ENCODE results near the gene TIAM2. TPM values are rescaled to one million over a fixed set of nuclear protein-coding genes. Genes with fewer than 3 reads are reported as not detected.

The TIAM2 gene
- total and polyA plus RNA-seq, 2 experiments from 2014 or later, result 5.5 to 16.9 TPM

DNA sequence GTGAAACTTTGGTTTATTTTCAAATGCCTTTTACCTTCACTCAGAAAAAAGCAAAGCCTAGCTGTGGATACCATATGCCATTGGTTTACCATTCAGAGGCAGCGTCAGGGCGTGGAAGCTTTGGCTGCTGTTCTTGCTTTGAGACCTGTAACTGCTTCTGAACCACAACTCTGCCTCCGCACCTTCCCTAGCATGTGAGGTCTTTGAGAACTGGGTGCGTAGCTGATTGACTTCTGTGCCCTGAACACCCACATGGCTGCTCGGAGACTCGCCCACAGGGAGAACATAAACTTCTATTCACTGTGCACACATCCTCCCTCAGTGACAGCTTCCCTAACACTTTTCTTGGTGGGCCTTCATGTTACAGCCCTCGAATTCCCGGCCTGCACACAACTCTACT lies 257.5 kb downstream of the TIAM2 start:
- H3K9me2 ChIP-seq (replicated peaks; ENCODE audit: insufficient read depth), result no peaks in the 10 kb centered on the region
- H3K4me3 ChIP-seq, result no peak overlapping the region
- peaks cover 3% of the 10 kb centered on the region for H3K36me3 ChIP-seq (replicated peaks; ENCODE audit: insufficient read depth, low read depth)
- no peaks in the 10 kb centered on the region for H3K79me2 ChIP-seq
- peaks cover 7% of the 10 kb centered on the region for H3K4me1 ChIP-seq (ENCODE audit: insufficient read depth)
- no peaks in the 10 kb centered on the region for H3K27me3 ChIP-seq
- no peak overlapping the region for H2AFZ ChIP-seq
- no peaks in the 10 kb centered on the region for H3K9me3 ChIP-seq (ENCODE audit: low read depth)
- H3K4me2 ChIP-seq, result no peak overlapping the region
- WGBS (ENCODE audit: low lambda C conversion rate, missing lambda C conversion rate), result 97% methylated on average over 8 of the region's 8 CpGs
- peak overlapping the region; percentile 62 for H3K27ac ChIP-seq
- H4K20me1 ChIP-seq (ENCODE audit: insufficient read depth, poor library complexity, severe bottlenecking), result no peaks in the 10 kb centered on the region
- DNase-seq (ENCODE audit: low spot score), result no peak
- TF ChIP-seq EZH2 (IDR thresholded peaks at IDR 0.05; ENCODE audit: borderline replicate concordance) (no peak), EZH2phosphoT487 (IDR thresholded peaks at IDR 0.05; ENCODE audit: low read depth, severe bottlenecking, unreplicated experiment) (no peak)
- TF ChIP-seq, protein P1, sequence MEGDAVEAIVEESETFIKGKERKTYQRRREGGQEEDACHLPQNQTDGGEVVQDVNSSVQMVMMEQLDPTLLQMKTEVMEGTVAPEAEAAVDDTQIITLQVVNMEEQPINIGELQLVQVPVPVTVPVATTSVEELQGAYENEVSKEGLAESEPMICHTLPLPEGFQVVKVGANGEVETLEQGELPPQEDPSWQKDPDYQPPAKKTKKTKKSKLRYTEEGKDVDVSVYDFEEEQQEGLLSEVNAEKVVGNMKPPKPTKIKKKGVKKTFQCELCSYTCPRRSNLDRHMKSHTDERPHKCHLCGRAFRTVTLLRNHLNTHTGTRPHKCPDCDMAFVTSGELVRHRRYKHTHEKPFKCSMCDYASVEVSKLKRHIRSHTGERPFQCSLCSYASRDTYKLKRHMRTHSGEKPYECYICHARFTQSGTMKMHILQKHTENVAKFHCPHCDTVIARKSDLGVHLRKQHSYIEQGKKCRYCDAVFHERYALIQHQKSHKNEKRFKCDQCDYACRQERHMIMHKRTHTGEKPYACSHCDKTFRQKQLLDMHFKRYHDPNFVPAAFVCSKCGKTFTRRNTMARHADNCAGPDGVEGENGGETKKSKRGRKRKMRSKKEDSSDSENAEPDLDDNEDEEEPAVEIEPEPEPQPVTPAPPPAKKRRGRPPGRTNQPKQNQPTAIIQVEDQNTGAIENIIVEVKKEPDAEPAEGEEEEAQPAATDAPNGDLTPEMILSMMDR (IDR thresholded peaks at IDR 0.05; ENCODE audit: poor library complexity), result no peak

DNA sequence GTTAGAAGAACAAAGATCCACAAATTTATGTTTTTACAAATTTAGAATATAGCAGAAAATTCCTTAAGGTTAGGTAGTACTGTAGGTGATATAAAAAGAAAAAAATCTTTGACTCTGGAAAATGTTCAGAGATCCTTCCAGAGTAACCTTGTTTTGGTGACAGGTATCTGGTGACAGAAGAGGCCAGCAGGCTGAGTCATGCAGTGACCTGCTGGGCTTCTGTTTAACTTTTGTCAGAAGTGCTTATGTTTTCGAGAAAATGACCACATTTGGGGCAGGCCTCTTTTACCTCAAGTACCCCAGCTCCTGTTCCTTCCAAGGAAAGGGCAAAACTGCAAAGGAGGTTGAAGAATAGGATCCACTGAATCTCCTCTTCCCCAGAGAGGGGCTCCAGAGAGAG lies 258.2 kb downstream of the TIAM2 start:
- Histone ChIP-seq H3K36me3 (replicated peaks; ENCODE audit: insufficient read depth, low read depth) (peaks cover 3% of the 10 kb centered on the region), H3K27ac (peak overlapping the region; percentile 62)
- 11% methylated on average over 1 of the region's 1 CpG for WGBS (ENCODE audit: low lambda C conversion rate, missing lambda C conversion rate)

DNA sequence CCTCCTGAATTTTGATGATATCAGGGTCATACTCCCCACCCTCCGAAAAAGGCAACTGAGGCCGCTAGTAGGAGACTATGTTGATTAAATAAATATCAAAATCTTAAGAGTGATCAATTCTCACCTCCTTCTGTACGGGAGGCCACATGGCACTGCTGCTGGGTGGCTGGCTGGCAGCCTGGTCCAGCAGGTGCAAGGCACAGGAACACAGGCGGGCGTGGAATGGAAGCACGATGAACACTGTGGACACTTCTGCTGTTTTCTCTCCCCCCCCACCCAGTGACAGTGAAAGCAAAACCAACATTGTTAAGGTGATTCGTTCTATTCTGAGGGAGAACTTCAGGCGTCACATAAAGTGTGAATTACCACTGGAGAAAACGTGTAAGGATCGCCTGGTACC lies 259.0 kb downstream of the TIAM2 start:
- Histone ChIP-seq H3K36me3 (replicated peaks; ENCODE audit: insufficient read depth, low read depth) (peaks cover 3% of the 10 kb centered on the region), H3K79me2 (no peaks in the 10 kb centered on the region), H3K9me3 (ENCODE audit: low read depth) (no peaks in the 10 kb centered on the region), H3K4me2 (no peak overlapping the region), H3K4me3 (no peak overlapping the region), H4K20me1 (ENCODE audit: insufficient read depth, poor library complexity, severe bottlenecking) (no peaks in the 10 kb centered on the region), H3K27ac (peak overlapping the region; percentile 62), H2AFZ (no peak overlapping the region), H3K4me1 (ENCODE audit: insufficient read depth) (no peaks in the 10 kb centered on the region), H3K9me2 (replicated peaks; ENCODE audit: insufficient read depth) (no peaks in the 10 kb centered on the region), H3K27me3 (no peaks in the 10 kb centered on the region)
- DNase-seq (ENCODE audit: low spot score), result no peak
- WGBS (ENCODE audit: low lambda C conversion rate, missing lambda C conversion rate), result 93% methylated on average over 10 of the region's 10 CpGs
- no peak for TF ChIP-seq EZH2phosphoT487 (IDR thresholded peaks at IDR 0.05; ENCODE audit: low read depth, severe bottlenecking, unreplicated experiment)
- TF ChIP-seq EZH2 (IDR thresholded peaks at IDR 0.05; ENCODE audit: borderline replicate concordance), result no peak
- TF ChIP-seq, protein P1 (IDR thresholded peaks at IDR 0.05; ENCODE audit: poor library complexity), result no peak

More for the DNA sequence above, 258.2 kb downstream of the TIAM2 start:
- H3K4me2 ChIP-seq, result no peak overlapping the region
- H4K20me1 ChIP-seq (ENCODE audit: insufficient read depth, poor library complexity, severe bottlenecking), result no peaks in the 10 kb centered on the region
- DNase-seq (ENCODE audit: low spot score), result no peak
- H3K4me3 ChIP-seq, result no peak overlapping the region
- H3K79me2 ChIP-seq, result no peaks in the 10 kb centered on the region
- no peaks in the 10 kb centered on the region for H3K27me3 ChIP-seq
- H2AFZ ChIP-seq, result no peak overlapping the region
- TF ChIP-seq, protein P1 (IDR thresholded peaks at IDR 0.05; ENCODE audit: poor library complexity), result no peak
- TF ChIP-seq EZH2phosphoT487 (IDR thresholded peaks at IDR 0.05; ENCODE audit: low read depth, severe bottlenecking, unreplicated experiment), result no peak
- TF ChIP-seq EZH2 (IDR thresholded peaks at IDR 0.05; ENCODE audit: borderline replicate concordance), result no peak
- no peaks in the 10 kb centered on the region for H3K4me1 ChIP-seq (ENCODE audit: insufficient read depth)
- no peaks in the 10 kb centered on the region for H3K9me3 ChIP-seq (ENCODE audit: low read depth)
- no peaks in the 10 kb centered on the region for H3K9me2 ChIP-seq (replicated peaks; ENCODE audit: insufficient read depth)

Data from hepatocyte (in vitro differentiated cells).